HG03103 (cell line): Measurements from ENCODE around the gene MAST4.

Experiments
- ATAC-seq: cut with Tn5 transposase; IDR thresholded peaks from one replicate; pipeline ENCODE4 v1.9.1; 2021; ENCODE audit warnings: low read depth; ENCODE audit not compliant: unreplicated experiment

Gene MAST4

GRCh38 chr5:67051164-67051563, 455.0 kb downstream of the MAST4 start:
- no peak for ATAC-seq

- no peak for ATAC-seq
Measured at GRCh38 chr5:67052034-67052433, 455.8 kb downstream of the MAST4 start.

DNA sequence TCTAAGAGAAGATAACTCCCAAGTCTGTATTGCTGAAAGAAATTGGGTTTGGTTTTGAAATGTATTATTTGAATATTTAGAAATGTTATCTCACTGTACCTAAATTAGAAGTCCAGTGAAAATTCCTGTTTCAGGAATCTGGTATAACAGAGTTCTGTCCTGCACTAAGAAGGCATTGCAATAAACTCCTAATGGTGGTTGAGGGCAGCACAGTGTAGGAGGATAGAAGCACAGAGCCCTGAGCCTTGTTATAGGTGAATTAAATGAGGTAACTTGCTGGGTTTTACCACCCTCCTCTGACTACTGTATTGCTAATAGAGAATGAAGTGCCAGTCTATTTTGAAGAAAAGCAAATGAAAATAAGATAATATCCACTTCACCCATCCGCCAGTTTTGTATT, 457.0 kb downstream of the MAST4 start:
- ATAC-seq: no peak

DNA sequence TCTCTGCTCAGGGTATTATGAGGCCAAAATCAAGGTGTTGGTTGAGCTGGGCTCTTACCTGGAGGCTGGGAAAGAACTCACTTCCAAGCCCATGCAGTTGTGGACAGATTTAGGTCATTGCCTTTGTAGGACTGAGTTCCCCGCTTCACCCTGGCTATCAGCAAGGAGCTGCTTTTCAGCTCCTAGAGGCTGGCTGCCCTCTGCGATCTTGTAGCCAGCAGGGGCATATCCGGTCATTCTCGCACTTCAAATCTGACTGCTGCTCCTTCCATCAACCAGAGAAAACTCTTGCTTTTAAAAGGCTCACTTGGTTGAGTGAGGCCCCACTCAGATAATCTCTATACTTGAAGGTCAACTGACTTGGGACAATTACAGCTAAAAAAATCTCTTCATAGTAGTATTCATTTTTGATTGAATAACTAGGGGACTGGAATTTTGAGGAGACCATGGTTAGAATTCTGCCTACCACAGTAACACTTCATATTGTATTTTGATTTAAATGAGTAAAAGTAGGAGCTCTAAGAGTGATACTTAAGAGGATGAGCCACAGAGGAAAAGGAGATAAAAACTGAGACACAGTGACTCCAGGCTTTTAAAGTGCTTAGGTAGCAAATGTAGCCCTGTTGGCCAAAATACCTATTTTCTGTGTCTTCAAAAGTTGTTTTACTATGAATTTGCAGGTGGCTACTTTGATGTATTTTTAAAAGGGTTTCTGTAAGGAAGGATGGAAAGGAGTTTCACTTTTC, 463.0 kb downstream of the MAST4 start:
- ATAC-seq: no peak

DNA sequence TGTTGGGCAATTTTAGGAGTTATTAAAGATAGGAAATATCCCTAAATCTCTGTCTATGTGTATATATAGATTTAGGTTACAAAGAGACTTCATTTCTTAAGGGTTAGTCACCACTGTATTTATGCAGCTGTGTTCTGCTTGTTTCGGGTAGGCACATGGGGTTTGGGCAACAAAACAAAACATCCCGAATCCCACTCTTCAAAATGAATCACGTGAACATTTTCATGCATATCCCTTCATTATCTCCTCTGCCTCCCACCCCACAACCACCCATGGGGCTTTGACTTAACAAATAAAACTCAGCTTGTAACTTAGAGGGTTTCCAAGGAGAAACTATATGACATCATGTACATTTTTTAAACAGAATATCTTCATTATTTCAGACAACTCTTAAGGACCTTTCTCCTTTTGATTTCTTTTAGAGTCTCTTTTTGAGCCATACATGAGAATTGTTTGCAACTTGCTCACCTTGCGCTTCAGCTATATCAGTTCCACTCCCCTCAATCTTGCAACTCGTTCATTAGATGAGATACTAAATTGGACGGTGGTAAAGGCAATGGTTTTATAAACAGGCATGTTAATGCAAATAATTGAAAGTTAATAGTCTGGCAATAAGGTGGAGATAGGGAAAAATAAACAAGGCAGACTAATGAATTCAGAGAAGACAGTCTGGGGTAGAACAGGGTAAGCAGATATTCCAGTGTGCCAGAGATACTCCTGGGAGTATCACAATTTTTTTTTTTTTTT, 463.7 kb downstream of the MAST4 start:
- ATAC-seq: no peak

GRCh38 chr5:67061511-67061910, 465.3 kb downstream of the MAST4 start:
- no peak for ATAC-seq

- ATAC-seq: no peak
Measured at GRCh38 chr5:67063055-67063454, 466.9 kb downstream of the MAST4 start.

DNA sequence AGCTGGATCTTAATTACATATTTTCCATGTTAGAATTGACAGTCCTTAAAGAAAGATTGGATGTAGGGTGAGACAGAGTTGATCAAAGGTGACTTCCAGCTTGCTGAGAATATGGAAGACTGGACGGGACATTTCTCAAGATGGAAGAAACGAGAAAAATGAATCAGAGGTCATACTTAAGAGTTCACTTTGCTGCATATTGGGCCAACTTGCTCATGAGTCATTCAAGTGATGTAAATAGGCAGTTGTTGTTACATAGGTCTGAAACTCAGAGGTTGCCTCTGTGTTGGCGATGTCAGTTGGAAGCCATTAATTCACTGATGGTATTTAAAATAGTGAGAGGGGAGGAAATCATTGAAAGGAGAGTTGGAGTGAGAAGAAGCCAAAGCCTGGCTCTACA, 467.6 kb downstream of the MAST4 start:
- no peak for ATAC-seq

- no peak for ATAC-seq
Measured at GRCh38 chr5:67065237-67065636, 469.0 kb downstream of the MAST4 start.

DNA sequence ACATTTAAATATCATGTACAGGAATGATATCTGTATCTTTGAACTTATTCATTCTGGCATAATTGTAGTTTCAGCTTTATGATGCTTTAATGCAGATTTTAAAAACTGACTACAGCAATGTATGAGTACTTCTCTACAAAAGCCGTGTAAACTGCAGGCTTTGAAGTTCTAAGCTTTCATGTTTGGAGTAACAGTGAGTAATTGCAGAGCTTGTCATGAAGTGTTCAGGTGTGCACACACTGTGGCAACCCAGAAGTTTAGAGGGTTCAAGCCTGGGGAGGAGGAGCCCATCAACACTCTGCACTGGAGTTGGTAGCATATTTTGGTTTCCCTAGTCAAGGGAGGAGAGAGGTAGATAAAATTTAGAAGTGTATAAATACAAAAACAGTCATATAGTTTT, 469.5 kb downstream of the MAST4 start:
- no peak for ATAC-seq

- no peak for ATAC-seq
Measured at GRCh38 chr5:67066815-67067214, 470.6 kb downstream of the MAST4 start.

- no peak for ATAC-seq
Measured at GRCh38 chr5:67073045-67073680, 477.0 kb downstream of the MAST4 start.

DNA sequence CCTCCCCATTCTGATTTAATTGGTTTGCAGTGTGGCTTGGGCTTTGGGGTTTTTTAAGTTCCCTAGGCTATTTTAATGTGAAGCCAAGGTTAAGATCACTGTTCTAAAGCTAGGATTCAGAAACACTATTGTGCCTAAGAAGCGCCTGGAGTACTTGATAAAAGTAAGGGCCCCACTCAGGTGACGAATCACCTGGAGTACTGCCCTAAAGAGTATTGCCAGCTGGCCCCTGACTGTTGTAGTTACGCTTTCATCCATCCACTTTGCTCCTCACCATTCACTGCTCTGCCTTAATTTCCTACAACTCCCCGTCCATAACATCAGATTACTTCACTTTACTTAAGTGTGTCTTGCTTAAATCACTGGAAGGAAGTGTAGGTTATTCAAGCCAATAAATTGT, 481.1 kb downstream of the MAST4 start:
- no peak for ATAC-seq

- ATAC-seq: no peak
Measured at GRCh38 chr5:67081261-67081660, 485.1 kb downstream of the MAST4 start.

DNA sequence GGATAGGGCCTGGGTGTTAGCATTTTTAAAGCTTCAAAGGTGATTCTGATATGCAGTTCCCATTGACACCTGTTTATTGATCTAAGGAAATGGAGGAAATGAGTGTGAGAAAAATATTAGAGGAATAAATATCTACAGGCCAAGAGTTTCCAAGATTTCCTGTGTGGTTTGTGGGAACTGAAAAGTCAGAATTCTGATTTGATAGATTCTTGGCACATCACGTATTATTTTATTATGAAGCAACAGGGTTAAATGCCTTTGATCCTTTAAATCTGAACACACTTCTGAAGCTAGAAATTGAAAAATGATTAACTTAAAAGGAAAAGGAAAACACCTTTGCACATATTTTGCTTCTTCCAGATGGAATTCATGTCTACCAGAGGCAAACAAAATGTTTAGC, 486.7 kb downstream of the MAST4 start:
- no peak for ATAC-seq

- ATAC-seq: no peak
Measured at GRCh38 chr5:67085616-67086015, 489.4 kb downstream of the MAST4 start.

GRCh38 chr5:67089200-67089725, 493.1 kb downstream of the MAST4 start:
- no peak for ATAC-seq

DNA sequence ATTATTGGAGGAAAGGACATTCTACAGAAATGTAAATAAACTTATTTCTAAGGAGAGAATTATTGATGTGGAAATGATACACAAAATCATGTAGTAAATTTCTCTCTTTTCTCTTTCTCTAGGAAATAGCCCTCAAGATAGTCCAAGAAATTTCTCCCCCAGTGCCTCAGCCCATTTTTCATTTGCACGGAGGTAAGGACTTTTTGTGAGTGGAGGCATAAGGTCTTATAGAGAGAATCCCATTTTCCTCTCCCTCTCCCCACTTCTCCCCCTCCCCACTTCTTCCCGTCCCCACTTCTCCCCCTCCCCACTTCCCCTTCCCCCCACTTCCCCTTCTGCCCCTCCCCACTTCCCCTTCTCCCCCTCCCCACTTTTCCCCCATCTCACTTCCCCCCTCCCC, 493.8 kb downstream of the MAST4 start:
- ATAC-seq: no peak

GRCh38 chr5:67090593-67090992, 494.4 kb downstream of the MAST4 start:
- ATAC-seq: no peak

- ATAC-seq: no peak
Measured at GRCh38 chr5:67092535-67092934, 496.3 kb downstream of the MAST4 start.

- ATAC-seq: no peak
Measured at GRCh38 chr5:67093279-67093678, 497.1 kb downstream of the MAST4 start.
